Erythroblast (primary cell): ENCODE results near the gene OR51F2.
"Not testable (repeated sequence)": the region's sequence is repeated elsewhere in the genome, so short reads cannot be mapped to it uniquely, and the experiment has no call there.

ENCODE experiments used
- DNase-seq, 2 experiments: peaks; one replicate each; lab custom pipeline; 2025; lab: John Stamatoyannopoulos, UW
- GATA1 ChIP-seq: IDR thresholded peaks from 2 replicates; pipeline ENCODE4 v1.6.1; 2011; ENCODE audit warnings: low read depth, mild to moderate bottlenecking, control low read depth, low read length, moderate library complexity
- POLR2A ChIP-seq: IDR thresholded peaks from 2 replicates; pipeline ENCODE4 v1.6.1; 2011; ENCODE audit warnings: mild to moderate bottlenecking, low read length

The OR51F2 gene

DNA sequence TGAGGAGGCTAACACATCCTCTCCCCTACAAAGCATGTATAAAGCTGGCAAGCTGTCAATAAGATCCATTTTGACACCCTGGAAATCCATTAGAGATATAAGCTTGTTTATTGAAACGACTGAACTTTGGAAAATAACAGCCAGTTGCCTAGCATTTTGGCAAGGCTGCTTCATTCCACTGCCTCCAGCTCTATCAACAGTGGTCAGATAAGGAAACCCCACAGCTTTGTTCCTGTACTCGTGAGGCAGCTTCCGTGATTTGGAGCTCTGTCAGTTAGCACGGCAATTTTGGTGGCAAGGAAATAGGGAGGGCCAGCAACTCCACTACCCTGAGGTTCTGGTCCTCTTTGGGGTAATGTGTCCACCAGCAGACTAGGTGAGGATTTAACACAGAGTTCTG lies 29.9 kb downstream of the OR51F2 start:
- no peak for DNase-seq

DNA sequence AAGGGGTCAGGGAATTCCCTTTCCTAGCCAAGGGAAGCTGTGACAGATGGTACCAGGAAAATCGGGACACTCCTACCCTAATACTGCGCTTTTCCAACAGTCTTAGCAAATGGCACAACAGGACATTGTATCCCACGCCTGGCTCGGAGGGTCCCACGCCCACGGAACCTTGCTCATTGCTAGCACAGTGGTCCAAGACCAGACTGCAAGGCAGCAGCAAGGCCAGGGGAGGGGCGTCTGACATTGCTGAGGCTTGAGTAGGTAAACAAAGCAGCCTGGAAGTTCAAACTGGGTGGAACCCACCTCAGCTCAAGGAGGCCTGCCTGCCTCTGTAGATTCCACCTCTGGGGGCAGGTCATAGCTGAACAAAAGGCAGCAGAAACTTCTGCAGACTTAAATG lies 33.2 kb downstream of the OR51F2 start:
- not testable (repeated sequence) for DNase-seq

More for the DNA sequence above, 29.9 kb downstream of the OR51F2 start:
- TF ChIP-seq POLR2A = no peak
- TF ChIP-seq GATA1 = no peak

DNA sequence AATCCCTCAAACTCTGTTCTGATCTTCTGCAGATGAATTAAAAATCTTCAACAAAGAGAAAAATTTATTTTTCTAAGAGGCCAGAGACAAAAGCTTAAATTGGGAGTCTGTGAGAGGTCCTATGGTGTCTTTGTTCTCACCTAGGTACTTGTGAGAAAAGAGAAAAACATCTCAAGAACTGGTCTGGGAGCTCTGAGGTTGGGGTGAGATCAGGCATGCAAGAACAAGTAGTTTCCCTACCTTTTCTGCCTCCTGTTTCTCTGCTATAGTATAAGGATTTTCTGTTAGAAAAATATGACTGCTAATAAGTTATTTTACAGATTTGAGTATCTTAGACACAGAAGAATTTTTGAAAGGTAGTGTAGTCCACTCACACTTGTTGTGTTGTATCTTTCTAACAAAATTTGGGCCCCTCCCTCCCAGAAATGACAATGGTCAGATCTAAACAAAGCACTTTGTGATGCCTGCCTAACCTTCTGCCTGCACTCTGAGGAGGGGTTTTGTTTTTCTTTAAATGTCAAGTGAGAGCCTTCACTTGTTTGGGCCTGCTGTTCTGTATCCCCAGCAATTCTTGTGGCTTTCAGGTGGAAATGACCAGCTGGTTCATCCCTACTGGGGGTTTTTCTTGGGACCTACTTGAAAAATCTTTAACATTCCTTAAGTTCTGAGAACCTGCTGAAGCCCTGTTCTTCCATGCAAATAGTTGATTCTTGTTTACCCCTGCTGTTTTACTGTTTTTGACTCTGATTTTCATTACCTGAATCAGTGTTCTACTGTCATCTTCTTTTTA lies 41.5 kb downstream of the OR51F2 start:
- no peak for TF ChIP-seq POLR2A
- TF ChIP-seq GATA1 = no peak
- no peak for DNase-seq

DNA sequence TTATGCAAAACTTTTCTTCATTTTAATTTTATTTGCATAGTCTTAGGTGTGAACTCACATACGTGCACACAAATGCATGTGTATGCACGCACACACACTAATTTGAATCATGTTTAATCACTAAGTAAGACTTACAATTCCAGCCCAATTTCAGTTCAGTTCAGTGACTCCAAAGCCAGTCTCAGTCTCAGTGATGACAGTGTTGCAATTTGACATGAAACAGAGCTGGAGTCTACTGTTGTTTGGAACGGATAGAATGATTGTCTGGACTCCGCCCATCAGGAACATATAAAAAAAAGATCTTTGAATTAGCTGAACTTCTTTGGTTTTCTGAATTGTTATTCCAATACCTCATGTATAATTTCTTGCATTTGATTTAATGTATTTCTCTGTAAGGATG lies 42.8 kb downstream of the OR51F2 start:
- TF ChIP-seq GATA1 (no peak), POLR2A (no peak)
- no peak for DNase-seq

DNA sequence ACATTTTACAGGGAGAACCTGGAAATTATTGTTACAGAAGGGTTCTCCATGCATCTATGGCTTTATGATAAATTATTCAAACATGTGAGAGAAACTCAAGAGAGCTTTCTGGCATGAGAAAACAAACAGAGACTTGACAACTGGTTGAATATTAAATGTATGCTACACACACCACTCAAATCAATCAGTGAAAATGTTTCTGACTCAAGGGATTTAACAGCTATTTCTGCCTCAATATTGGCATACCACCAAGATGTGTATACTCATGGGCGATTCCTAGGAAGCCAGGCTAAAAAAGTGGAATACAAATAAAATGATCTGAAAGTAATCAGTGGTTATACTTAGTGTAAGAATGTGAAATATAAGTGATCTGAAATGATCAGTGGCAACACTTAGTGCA lies 44.7 kb downstream of the OR51F2 start:
- TF ChIP-seq GATA1 (no peak), POLR2A (no peak)
- DNase-seq = no peak
